Activated gamma-delta T cell treated with Interleukin-2 at 50 U/mL for 16 hours (primary cell): ENCODE measurements around the gene ABCC11.
A peak's percentile ranks its signal among the peaks of the same experiment; 100 is the strongest.

Experiments
- DNase-seq: peaks from one replicate; pipeline ENCODE4 v3.0.0-alpha.2; 2020

Gene ABCC11

GRCh38 chr16:48125888-48126287 lies 121.5 kb downstream of the ABCC11 start:
- DNase-seq: no peak

- DNase-seq: no peak
Observed at GRCh38 chr16:48124266-48124665, 123.1 kb downstream of the ABCC11 start.

GRCh38 chr16:48123104-48123788 lies 124.1 kb downstream of the ABCC11 start:
- no peak for DNase-seq

GRCh38 chr16:48121276-48121675 lies 126.1 kb downstream of the ABCC11 start:
- DNase-seq: no peak

GRCh38 chr16:48118841-48119240 lies 128.5 kb downstream of the ABCC11 start:
- DNase-seq: no peak

GRCh38 chr16:48117217-48118105 lies 129.9 kb downstream of the ABCC11 start:
- DNase-seq: peak; percentile 33
